NCI-H510A (cell line): ENCODE results near the gene TTBK1.

ENCODE experiments used
- DNase-seq: peaks from one replicate; lab custom pipeline; 2025; lab: John Stamatoyannopoulos, UW

Gene TTBK1

DNA sequence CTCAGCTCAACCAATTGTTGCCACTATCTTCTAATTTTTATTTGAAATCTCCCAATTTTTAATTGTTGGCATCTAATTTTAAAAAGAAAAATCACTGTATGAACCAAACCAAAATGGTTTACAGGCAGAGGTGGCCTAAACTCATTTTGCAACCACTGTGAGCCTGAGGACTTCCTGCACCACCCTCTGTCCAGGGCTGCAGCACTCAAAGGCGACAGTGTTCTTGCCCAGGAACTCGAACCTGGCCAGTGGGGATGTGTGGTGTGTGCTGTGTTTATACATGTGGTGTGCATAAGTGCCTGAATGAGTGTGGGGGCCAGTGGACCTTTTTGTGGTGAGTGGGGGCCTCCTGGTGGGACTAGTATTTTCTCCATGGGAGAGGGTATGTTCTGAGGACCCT is 30.4 kb downstream of the TTBK1 start:
- no peak for DNase-seq

DNA sequence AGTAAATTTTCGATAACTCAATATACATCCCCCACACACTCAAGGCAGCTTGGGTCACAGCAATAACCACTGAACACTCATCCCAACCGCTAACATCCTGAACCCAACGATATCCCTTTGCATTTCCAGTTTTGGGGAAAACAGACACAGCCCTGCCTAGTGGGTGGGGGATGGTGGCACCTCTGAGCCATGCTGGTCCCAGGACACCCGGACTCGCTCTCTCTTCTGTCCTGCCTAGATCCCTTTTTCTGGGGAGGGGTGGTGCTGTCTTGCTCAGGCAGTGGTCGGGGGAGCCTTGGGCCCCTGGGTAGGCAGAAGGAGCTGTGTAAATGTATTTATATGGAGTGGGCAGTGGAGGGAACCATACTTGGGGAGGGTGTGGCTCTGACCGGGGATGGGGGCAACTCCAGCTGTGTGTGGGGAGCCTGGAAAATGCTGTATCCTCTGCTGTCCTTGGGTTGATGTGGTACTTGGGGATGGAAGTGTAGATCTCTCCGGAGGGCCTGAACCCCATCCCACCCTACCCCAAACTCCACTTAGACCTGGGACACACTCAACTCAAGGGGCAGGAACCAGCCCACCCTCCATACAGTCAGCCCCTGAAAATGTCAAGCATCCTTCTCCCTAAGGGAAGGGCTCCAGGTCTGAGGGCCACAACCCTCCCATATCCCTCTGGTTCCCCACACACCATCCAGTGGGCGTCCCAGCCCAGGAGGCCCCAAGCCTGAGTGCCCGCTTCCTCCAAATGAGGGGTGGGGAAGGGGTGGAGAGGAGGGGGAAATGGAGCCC is 31.0 kb downstream of the TTBK1 start:
- no peak for DNase-seq

- no peak for DNase-seq
Measured at GRCh38 chr6:43274916-43275597, 31.8 kb downstream of the TTBK1 start.

DNA sequence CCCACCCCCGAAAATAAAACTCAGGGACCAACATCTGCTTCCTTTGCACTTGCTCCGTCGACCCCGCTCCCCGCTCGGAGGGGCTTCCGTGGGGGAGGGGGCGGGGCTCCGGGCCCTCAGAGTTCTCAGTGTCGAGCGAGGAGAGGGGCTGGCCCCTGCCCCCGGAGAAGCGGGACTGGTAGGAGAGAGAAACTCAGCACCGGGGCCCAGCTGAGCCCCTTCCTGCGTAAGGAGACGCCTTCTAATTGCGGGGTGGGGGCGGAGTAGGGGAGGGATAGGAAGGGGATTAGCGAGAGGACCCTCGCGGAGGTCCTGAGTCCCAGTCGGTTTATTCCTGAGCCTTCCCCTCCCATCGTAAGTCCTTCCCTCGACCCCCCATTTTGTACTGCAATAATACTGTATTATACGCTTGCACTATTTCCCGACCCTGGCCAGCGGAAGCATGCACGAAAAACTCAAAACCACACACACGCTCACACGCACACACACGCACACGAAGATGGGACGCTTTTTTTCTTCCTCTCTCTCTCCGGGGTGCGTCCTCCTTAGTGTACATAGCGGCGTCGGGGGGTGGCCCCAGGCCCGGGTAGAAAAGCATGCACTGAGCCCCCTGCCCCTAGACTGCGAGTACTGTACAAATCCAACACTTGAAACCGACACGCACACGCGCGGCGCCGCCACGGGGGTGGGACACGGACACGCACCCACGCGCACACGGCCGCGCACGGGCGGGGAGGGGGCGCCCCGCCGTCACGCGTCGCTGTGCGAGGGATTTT is 32.7 kb downstream of the TTBK1 start:
- no peak for DNase-seq

DNA sequence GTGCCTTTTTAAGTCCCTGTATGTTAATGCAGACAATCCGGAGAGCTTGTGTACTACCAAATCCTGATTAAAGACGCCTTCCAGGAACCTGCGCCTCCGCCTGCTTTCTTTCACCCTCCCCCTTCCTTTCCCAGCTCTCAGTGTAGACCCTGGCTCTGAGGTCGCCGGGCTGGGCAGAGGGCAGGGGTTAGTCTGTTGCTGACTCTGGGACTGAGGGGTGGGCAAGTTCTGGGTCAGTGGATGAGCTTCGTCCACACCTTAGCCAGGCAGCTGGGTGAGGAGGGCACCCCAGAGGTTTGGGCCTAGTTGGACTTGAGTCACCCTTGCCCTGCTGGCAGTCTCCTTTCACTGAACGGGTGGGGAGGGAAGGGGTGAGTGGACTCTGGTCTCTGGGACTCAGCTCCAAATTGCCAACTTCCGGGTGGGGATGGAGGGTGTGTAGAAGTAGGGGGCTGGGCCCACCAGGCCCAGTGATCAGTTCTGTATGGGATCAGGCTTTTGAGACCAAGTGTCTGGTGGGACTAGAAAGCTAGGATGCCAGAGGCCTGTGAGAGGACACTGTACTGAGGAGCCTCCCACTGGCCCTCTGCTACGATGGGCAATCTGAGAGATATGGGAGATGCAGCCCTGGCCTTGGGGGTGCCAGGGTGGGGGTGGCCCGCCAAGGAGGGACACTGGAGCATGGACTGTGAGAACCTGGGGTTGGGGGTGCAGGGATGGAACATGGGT is 33.5 kb downstream of the TTBK1 start:
- no peak for DNase-seq

GRCh38 chr6:43277306-43277642 is 34.0 kb downstream of the TTBK1 start:
- DNase-seq = no peak

DNA sequence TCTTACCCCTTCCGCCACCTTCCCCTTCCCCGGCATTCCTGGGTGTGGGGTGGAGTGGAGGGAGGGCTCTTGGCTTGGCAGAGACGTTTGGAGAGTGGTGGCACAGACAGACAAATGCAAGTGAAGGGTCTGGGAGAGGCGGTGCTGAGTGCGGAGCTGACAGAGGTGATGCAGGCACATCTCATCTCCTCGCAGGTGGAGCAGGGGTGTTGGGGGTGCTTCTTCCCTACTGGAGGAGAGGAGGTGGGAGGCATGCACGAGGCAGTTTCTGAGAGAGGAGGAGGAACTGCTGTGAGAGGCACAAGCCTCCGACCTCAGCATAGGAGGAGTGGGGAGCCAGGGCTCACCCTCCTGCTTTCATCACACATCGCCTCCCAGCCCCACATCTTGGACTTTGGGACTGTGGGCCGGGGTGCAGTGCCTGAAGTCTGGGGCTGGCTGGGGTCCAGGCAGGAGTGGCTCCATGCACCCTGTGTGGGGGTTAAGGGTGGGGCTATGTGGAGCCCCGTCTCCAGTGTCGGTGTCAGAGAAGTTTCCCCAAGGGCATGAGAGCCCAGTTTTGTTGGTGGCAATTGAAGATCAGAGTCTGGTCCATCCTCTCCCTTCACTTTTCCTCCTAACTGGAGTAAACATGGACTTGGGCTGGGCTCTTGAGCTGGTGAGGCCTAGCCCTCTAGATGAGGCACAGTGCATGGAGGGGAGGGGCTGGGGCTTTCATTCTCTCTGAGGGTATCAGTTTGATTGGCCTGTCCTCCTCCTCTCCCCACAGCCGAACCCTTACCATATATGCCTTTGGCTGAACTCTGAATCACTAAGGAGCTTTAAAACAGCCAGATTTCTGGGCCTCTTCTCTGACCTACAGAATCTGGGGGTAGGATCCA is 34.6 kb downstream of the TTBK1 start:
- DNase-seq = no peak

DNA sequence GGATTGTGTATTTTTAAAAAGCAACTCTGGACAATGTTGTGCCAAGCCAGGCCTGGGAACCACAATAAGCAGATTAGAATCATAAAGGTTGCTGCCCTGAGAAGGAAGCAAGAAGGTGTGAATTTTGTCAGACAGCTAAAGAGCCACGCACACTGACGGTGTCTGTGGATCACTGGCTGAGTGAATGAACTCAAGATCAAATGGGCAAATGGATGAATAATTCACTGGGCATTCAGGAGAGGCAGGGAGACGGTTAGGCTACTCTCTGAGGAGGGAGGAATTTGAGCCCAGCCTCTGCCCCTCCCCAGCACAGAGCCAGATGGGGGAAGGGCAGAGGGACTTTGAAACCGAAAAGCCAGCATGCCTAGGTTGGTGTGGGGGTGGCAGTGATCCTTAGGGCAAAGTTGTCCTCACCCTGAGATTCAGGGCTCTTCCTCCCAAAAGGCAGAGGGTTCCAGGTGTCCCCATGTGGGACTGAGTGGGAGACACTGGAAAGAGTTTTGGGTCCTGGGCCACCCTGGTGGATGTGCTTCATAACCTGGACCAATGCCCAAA is 35.3 kb downstream of the TTBK1 start:
- no peak for DNase-seq

DNA sequence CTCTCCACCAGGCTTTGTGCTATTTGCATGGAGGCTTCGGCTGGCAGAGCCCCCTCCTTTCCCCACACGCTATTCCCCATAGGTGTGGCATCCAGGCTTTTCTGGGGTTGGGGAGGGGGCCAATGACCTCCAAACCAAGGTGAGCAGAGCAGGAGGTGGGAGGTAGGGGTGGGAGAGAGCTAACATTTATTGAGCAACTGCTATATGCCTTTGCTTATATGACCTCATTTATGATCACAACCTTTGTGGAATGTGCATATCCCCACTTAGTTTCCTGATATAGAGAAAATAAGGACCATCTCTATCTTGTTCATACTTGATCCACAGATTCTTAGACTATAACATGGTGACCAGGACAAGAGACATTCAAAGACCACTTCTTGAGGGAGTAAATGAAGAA is 37.0 kb downstream of the TTBK1 start:
- DNase-seq = no peak

DNA sequence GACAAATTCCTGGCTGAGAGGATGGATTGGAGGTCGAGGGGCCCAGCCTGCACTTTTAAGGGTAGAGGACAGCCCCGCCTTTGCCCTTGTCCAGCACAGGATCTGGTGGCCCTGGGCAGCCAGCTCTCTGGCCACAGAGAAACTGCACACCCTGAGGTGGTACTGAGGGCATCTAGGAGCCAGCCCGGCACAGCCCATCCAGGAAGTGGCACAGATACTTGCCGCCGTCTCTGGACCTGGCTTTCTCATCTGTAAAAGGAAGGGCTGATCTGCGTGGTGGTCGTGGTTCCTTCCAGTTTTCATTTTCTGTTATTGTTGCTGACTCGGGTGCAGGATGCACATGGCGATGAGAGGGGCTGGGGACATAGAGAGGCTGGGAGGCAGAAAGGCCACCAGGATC is 38.8 kb downstream of the TTBK1 start:
- no peak for DNase-seq

DNA sequence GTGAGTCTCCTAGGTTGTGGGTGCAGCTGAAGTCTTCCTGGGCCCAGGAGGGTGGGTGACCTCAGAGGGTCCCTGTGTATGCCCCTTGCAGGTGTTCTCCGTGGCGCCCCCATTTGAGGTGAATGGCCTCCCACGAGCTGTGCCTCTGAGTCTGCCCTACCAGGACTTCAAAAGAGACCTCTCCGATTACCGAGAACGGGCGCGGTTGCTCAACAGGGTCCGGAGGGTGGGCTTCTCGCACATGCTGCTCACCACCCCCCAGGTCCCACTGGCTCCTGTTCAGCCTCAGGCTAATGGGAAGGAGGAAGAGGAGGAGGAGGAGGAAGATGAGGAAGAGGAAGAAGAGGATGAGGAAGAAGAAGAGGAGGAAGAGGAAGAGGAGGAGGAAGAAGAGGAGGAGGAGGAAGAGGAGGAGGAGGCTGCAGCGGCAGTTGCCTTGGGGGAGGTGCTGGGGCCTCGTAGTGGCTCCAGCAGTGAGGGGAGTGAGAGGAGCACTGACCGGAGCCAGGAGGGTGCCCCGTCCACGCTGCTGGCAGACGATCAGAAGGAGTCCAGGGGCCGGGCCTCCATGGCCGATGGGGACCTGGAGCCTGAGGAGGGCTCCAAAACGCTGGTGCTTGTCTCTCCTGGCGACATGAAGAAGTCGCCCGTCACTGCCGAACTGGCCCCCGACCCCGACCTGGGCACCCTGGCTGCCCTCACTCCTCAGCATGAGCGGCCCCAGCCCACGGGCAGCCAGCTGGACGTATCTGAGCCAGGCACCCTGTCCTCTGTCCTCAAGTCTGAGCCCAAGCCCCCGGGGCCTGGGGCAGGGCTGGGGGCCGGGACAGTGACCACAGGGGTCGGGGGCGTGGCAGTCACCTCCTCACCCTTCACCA is 39.6 kb downstream of the TTBK1 start:
- no peak for DNase-seq

GRCh38 chr6:43283514-43283901 is 40.2 kb downstream of the TTBK1 start:
- DNase-seq = no peak

- no peak for DNase-seq
Measured at GRCh38 chr6:43283905-43284304, 40.6 kb downstream of the TTBK1 start.

- no peak for DNase-seq
Measured at GRCh38 chr6:43284991-43285781, 41.9 kb downstream of the TTBK1 start.

GRCh38 chr6:43285832-43286231 is 42.6 kb downstream of the TTBK1 start:
- DNase-seq = no peak

DNA sequence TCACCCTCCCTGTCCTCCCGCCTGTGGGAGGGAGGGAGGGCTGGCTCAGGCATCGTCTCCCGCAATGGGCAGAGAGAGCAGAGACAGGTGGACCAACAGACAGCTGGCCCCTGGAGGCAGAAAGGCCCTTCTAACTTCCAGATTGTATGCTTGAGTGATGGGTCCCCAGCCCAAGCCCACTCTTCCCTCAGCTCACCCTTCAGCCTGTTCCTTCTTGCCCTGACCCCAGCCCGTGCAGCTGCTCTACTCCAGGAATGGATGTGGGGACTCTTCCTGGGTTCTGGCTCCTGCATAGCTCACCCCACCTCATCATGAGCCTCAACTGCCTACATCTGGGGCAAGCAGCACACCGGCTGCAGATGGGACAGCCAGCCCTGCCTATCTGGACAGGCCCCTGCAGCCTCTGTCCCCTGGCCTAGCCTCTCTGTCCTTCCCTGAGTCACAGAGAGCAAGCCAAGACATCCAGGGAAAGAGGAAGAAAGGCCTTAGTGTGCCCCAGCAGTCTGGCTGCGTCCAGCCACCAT is 43.2 kb downstream of the TTBK1 start:
- DNase-seq = no peak

- DNase-seq = no peak
Measured at GRCh38 chr6:43286980-43287716, 43.9 kb downstream of the TTBK1 start.
